Muscle layer of duodenum (tissue), 2 donors: Measurements from ENCODE around the gene C17orf113.

Experiments
- H3K27ac ChIP-seq: one replicate; pipeline ENCODE4 v1.7.0; 2013; ENCODE audit warnings: mild to moderate bottlenecking, low read length
- H3K27me3 ChIP-seq: one replicate; pipeline ENCODE4 v1.7.0; 2013; ENCODE audit warnings: low read depth, mild to moderate bottlenecking, control low read depth, low read length
- H3K36me3 ChIP-seq, 2 donors: one replicate each; pipeline ENCODE4 v1.7.0; 2013; ENCODE audit warnings: low read length in 2 of 2, control low read depth in 1 of 2, mild to moderate bottlenecking in 1 of 2; ENCODE audit not compliant: insufficient read depth in 2 of 2, control insufficient read depth in 1 of 2
- H3K4me1 ChIP-seq, 2 donors: one replicate each; pipeline ENCODE4 v1.7.0; 2013; ENCODE audit warnings: low read length in 2 of 2, mild to moderate bottlenecking in 2 of 2, control low read depth in 1 of 2, moderate library complexity in 1 of 2; ENCODE audit not compliant: insufficient read depth in 2 of 2, control insufficient read depth in 1 of 2
- H3K4me3 ChIP-seq, 2 donors: one replicate each; pipeline ENCODE4 v1.7.0; 2013; ENCODE audit warnings: low read length in 2 of 2, low read depth in 1 of 2, mild to moderate bottlenecking in 1 of 2
- H3K9me3 ChIP-seq, 2 donors: one replicate each; pipeline ENCODE4 v1.7.0; 2013; ENCODE audit warnings: low read length in 2 of 2, control low read depth in 1 of 2, mild to moderate bottlenecking in 1 of 2; ENCODE audit not compliant: control insufficient read depth in 1 of 2
- donor health status: healthy.

C17orf113 gene

DNA sequence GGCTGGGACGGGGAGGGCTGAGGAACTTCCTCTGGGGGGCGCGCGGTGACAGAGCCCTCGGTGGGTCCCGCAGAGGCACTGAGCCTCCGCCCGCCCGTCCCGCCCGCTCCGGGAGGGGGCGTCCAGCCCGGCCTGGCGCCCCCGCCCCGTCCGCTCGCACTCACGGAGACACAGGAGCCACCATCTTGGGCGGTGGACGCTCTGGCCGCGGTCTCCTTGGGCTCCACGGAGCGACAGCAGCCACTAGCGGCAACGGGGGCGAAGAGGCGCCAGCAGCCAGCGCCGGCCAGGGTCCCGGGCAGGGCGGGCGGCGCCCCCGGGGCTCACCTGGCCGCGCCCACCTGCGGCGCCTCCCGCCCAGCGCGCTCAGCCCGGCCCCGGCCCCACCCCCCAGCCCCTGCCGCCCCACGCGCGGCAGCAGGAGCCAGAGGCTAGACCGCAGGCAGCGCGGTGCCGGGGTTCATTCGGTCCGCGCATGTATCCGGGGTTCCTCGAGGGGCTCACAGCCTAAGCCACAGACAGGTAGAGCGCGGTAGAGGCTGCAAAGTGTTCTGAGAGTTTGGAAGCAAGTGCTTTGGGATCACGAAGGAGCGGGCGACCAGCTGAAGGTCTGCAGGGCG lies at the start of gene C17orf113:
Gene C17orf113 (minus strand): TSS at position 209 of the 620 bp plus-strand sequence. CDS start 7,225 bp downstream, outside the sequence.
- Histone ChIP-seq H3K36me3 (no peaks in the 10 kb centered on the region), H3K4me1 (no peaks in the 10 kb centered on the region), H3K9me3 (no peaks in the 10 kb centered on the region), H3K27ac (no peak within 1 kb of the TSS), H3K27me3 (peaks cover 6% of the 10 kb centered on the region), H3K4me3 (peak within 1 kb of the TSS; percentile 49 to 57)

- H3K4me1 ChIP-seq, result peaks cover 0 to 14% of the 10 kb centered on the region in 2 donors
- peaks cover 18% of the 10 kb centered on the region for H3K27me3 ChIP-seq
- H3K27ac ChIP-seq, result no peak overlapping the region
- H3K4me3 ChIP-seq, result no peak overlapping the region
- H3K36me3 ChIP-seq, result peaks cover 0 to 6% of the 10 kb centered on the region in 2 donors
- no peaks in the 10 kb centered on the region for H3K9me3 ChIP-seq
These were observed 48.5 kb upstream of the C17orf113 start for GRCh38 chr17:42098730-42099399.

DNA sequence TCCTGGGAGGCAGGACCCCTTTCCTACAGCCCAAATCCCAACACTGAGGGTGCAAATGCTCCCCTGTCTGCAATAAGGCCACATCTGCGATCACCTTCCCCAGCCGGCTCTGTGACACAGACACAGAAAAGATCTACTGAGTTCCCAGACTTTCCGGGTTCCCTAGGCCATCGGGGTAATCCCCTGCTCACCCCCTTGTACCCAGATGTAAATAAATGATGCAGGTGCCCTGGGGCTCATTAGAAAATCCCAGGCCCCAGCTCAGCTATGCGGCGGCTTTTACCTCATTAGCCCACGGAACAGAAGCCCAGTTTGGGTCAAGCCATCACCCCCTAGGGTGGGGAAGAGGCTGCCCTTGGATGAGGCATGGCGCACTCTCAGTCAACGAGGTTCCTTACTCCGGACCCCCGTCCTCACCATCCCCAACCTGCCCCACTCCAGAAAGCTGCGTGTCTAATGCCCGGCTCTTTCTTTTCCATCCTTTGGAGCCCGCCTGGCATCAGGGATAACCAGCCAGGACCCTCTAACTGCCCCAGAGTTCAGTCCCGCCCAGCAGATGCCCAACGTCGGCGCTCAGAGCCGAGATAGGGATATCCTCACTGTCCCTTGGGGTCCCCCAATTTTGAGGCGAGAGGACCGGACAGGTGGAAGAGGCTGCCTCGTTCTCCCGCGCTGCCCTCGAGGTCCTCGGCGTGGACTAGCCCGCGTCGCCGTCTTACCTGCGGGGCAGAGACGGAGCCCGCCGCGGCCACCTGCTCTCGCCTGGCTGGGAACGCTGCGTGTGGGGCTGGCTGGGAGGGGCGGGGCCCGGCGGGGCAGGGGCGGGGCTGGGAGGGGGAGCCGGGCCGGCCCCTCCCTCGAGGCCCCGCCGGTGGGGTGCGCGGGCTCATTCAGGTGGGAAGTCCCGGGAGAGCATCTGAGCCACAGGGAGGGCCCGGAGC lies 47.6 kb upstream of the C17orf113 start, which contains the start of gene ZNF385C:
Gene ZNF385C (minus strand): TSS at position 783 of the 941 bp plus-strand sequence. CDS start 35,417 bp downstream, outside the sequence.
- H3K36me3 ChIP-seq, result no peaks in the 10 kb centered on the region
- peaks cover 18% of the 10 kb centered on the region for H3K27me3 ChIP-seq
- no peaks in the 10 kb centered on the region for H3K9me3 ChIP-seq
- H3K27ac ChIP-seq, result no peak within 1 kb of the TSS
- peaks cover 0 to 14% of the 10 kb centered on the region in 2 donors for H3K4me1 ChIP-seq
- no peak within 1 kb of the TSS for H3K4me3 ChIP-seq

- Histone ChIP-seq H3K4me3 (no peak overlapping the region), H3K4me1 (peaks cover 0 to 9% of the 10 kb centered on the region in 2 donors), H3K27ac (no peak overlapping the region), H3K9me3 (no peaks in the 10 kb centered on the region), H3K27me3 (peaks cover 18% of the 10 kb centered on the region), H3K36me3 (no peaks in the 10 kb centered on the region)
These were observed 46.1 kb upstream of the C17orf113 start for GRCh38 chr17:42096360-42097111.

DNA sequence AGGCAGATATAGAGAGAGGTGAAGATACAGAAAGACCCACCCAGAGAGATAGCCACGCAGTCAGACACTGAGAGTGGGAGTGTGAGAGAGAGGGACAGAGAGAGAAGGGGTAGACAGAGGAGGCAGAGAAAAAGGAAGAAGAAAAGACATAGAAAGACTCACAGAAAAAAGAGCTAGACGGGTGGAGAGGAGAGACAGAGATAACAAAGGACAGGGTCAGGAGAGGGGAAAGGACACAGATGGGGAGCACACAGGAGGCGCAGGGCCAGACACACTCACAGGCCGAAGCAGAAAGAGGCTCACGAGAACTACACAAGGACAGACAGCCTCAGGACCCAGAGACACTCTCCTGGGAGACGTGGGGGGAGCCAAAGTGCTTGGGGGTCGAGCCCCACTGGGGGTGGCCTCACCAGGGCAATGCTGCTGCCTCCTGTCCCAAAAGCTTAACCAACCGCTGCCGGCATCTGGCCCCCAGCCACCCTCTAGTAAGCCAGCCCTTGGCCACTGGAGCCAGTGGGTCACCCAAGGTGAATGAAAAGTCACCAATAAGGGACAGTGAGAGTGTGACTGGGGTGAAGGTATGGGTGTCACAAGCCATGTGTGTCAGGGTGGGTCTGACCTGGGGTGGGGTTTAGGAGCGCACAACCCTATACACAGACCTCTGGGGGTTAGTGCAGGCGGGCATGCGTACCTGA lies 44.1 kb upstream of the C17orf113 start:
- Histone ChIP-seq H3K27ac (no peak overlapping the region), H3K27me3 (peaks cover 18% of the 10 kb centered on the region)

DNA sequence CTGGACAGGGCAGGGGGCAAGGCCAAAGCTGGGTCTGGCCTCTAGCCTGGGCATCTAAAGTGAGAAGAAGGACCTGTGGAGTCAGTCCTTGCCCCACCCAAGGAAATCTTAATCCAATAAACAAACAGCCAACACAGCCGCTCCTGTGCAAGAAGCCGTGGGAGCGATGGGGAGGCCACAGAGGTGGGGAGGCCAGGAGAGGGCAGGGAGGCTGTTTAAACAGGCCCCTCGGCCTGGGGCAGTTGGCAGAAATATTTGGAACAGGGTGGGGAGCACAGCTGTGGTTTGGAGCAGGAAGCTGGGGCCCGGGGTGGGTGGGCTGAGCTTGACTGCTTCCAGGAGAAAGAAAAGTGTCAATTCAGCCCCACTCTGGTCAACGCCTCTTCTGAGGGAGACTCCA lies 42.5 kb upstream of the C17orf113 start:
- no peaks in the 10 kb centered on the region for H3K36me3 ChIP-seq
- peaks cover 23% of the 10 kb centered on the region for H3K27me3 ChIP-seq
- H3K4me3 ChIP-seq, result no peak overlapping the region
- H3K4me1 ChIP-seq, result peaks cover 0 to 5% of the 10 kb centered on the region in 2 donors
- no peaks in the 10 kb centered on the region for H3K9me3 ChIP-seq
- H3K27ac ChIP-seq, result no peak overlapping the region

More for the DNA sequence above, 44.1 kb upstream of the C17orf113 start:
- H3K9me3 ChIP-seq, result no peaks in the 10 kb centered on the region
- H3K4me1 ChIP-seq, result peaks cover 0 to 9% of the 10 kb centered on the region in 2 donors
- H3K36me3 ChIP-seq, result no peaks in the 10 kb centered on the region
- no peak overlapping the region for H3K4me3 ChIP-seq

GRCh38 chr17:42090964-42091790 lies 40.8 kb upstream of the C17orf113 start:
- no peak overlapping the region for H3K4me3 ChIP-seq
- no peak overlapping the region for H3K27ac ChIP-seq
- peaks cover 8% of the 10 kb centered on the region for H3K27me3 ChIP-seq
- no peaks in the 10 kb centered on the region for H3K36me3 ChIP-seq
- H3K4me1 ChIP-seq, result no peaks in the 10 kb centered on the region
- no peaks in the 10 kb centered on the region for H3K9me3 ChIP-seq

DNA sequence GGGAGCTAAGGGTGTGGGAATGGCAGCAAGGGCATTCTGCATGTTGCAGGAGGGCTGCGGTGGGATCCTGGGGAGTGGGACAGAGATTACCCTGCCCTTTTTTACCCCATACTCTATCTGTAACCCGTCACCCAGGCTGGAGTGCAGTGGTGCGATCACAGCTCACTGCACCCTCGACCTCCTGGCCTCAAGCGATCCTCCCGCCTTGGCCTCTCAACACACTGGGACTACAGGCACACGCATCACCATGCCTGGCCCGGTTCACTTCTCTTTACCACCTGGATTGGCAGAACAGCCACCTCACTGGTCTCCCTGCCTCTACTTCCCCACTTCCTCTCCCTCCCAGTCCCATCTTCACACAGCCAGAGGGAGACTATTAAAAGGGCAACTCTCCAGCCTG lies 38.3 kb upstream of the C17orf113 start:
- Histone ChIP-seq H3K4me3 (no peak overlapping the region), H3K27me3 (peaks cover 5% of the 10 kb centered on the region), H3K27ac (no peak overlapping the region), H3K4me1 (no peaks in the 10 kb centered on the region), H3K36me3 (no peaks in the 10 kb centered on the region), H3K9me3 (no peaks in the 10 kb centered on the region)

DNA sequence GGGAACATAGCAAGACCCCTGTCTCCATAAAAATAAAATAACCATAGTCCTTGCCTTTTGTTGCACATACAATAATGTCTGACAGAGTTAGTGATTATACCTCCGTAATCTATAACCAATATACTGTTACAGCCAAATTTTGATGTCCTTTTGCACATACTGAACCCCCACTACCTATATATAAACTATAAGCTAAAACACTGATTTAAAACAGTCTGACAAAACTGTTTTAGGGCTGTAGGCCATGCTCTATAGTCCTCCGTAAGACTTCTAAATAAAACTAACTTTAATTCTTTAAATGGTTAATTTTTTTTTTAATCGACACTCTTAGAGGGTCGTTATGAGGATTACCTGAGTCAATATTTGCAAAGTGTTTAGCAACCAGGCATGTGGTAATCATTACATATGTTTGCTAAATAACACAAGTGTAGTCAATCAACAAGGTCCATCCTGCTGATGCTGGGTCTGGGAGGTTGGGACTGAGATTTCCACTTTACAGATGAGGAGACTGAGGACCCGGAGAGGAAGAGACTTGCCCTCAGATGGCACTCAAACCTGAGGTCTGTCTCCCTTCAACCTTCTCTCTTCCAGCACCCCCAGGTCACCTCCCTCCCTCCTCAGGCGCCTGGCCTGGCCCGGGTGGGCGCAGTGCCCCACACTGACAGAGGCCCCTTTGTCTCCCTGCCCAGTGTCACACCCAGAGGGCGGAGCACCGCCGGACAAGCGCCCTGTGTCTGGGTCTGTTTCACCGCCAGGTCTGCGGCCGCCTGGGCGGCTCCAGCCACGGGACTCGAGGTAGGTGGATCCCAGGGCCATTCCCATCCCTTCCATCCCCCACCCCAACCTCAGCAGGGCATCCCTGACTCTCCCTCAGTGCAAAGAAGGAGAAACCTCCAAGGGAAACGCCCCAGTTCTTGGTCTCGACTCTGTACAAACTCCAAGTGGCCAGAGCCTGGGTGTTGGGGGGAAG lies 37.6 kb upstream of the C17orf113 start:
- Histone ChIP-seq H3K36me3 (no peaks in the 10 kb centered on the region), H3K27me3 (peaks cover 5% of the 10 kb centered on the region), H3K4me1 (no peaks in the 10 kb centered on the region), H3K27ac (no peak overlapping the region), H3K9me3 (no peaks in the 10 kb centered on the region), H3K4me3 (no peak overlapping the region)
